ENCODE measurements around the gene FMO3.

Gene FMO3

GRCh38 chr1:171107969-171108368 lies 17.3 kb downstream of the FMO3 start:
- no peak for TF ChIP-seq CTCF (IDR thresholded peaks at IDR 0.05; ENCODE audit: insufficient read depth, low read length, poor library complexity, severe bottlenecking)
- no peaks in the 10 kb centered on the region for H3K36me3 ChIP-seq (ENCODE audit: control insufficient read depth, insufficient read depth, low read length)
- no peak overlapping the region for H3K4me3 ChIP-seq (replicated peaks; ENCODE audit: low read depth, low read length)
- no peak for DNase-seq (ENCODE audit: extremely low read depth, insufficient read length)
- no peaks in the 10 kb centered on the region for H3K27me3 ChIP-seq (replicated peaks; ENCODE audit: control insufficient read depth, insufficient read depth, low read length)

- Histone ChIP-seq H3K4me3 (replicated peaks; ENCODE audit: low read depth, low read length) (no peak overlapping the region), H3K27me3 (replicated peaks; ENCODE audit: control insufficient read depth, insufficient read depth, low read length) (no peaks in the 10 kb centered on the region; the same call in none of the 2 replicates), H3K36me3 (ENCODE audit: control insufficient read depth, insufficient read depth, low read length) (no peaks in the 10 kb centered on the region)
- no peak for TF ChIP-seq CTCF (IDR thresholded peaks at IDR 0.05; ENCODE audit: insufficient read depth, low read length, poor library complexity, severe bottlenecking)
- DNase-seq (ENCODE audit: extremely low read depth, insufficient read length), result no peak
Observed at GRCh38 chr1:171109966-171110365, 19.3 kb downstream of the FMO3 start.

GRCh38 chr1:171110621-171111326 lies 20.1 kb downstream of the FMO3 start:
- no peaks in the 10 kb centered on the region; the same call in none of the 2 replicates for H3K27me3 ChIP-seq (replicated peaks; ENCODE audit: control insufficient read depth, insufficient read depth, low read length)
- no peak for TF ChIP-seq CTCF (IDR thresholded peaks at IDR 0.05; ENCODE audit: insufficient read depth, low read length, poor library complexity, severe bottlenecking)
- no peak for DNase-seq (ENCODE audit: extremely low read depth, insufficient read length)
- H3K36me3 ChIP-seq (ENCODE audit: control insufficient read depth, insufficient read depth, low read length), result no peaks in the 10 kb centered on the region
- H3K4me3 ChIP-seq (replicated peaks; ENCODE audit: low read depth, low read length), result no peak overlapping the region

- TF ChIP-seq CTCF (IDR thresholded peaks at IDR 0.05; ENCODE audit: insufficient read depth, low read length, poor library complexity, severe bottlenecking), result no peak
- no peaks in the 10 kb centered on the region; the same call in none of the 2 replicates for H3K27me3 ChIP-seq (replicated peaks; ENCODE audit: control insufficient read depth, insufficient read depth, low read length)
- H3K36me3 ChIP-seq (ENCODE audit: control insufficient read depth, insufficient read depth, low read length), result no peaks in the 10 kb centered on the region
- DNase-seq (ENCODE audit: extremely low read depth, insufficient read length), result no peak
- no peak overlapping the region for H3K4me3 ChIP-seq (replicated peaks; ENCODE audit: low read depth, low read length)
Observed at GRCh38 chr1:171112119-171112518, 21.4 kb downstream of the FMO3 start.

DNA sequence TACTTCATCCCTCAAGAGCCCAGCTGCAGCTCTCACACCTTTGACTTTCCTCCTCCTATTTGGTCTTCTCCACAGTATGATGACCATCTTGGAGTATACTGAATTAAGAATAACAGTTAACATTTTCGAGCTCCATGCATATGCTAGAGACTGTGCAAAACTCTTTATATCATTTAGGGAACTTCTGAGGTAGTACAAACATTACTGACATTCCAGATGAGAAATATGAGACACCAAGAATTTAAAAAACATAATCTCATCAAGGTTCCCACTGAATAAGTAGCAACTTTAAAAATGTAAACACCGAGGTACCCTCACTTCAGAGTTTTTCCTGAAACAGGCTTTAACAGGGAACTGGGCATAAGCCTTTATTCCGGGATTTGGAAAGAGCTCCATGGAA lies 22.7 kb downstream of the FMO3 start:
- no peaks in the 10 kb centered on the region for H3K36me3 ChIP-seq (ENCODE audit: control insufficient read depth, insufficient read depth, low read length)
- no peak for TF ChIP-seq CTCF (IDR thresholded peaks at IDR 0.05; ENCODE audit: insufficient read depth, low read length, poor library complexity, severe bottlenecking)
- H3K4me3 ChIP-seq (replicated peaks; ENCODE audit: low read depth, low read length), result no peak overlapping the region
- no peaks in the 10 kb centered on the region; the same call in none of the 2 replicates for H3K27me3 ChIP-seq (replicated peaks; ENCODE audit: control insufficient read depth, insufficient read depth, low read length)
- DNase-seq (ENCODE audit: extremely low read depth, insufficient read length), result no peak

Data from GM06990 (cell line).